T1000 (cell line): ENCODE results near the gene VDR.

Source experiments
- DNase-seq: peaks from one replicate; lab custom pipeline; 2025; ENCODE audit warnings: mixed read lengths; lab: John Stamatoyannopoulos, UW

The VDR gene

GRCh38 chr12:47894068-47894467 is 10.7 kb downstream of the VDR start:
- DNase-seq = no peak

- DNase-seq = no peak
Observed at GRCh38 chr12:47892819-47893218, 12.0 kb downstream of the VDR start.

GRCh38 chr12:47891356-47891755 is 13.4 kb downstream of the VDR start:
- DNase-seq = no peak

- no peak for DNase-seq
Observed at GRCh38 chr12:47889040-47889439, 15.8 kb downstream of the VDR start.

- DNase-seq = no peak
Observed at GRCh38 chr12:47888153-47888819, 16.5 kb downstream of the VDR start.

- DNase-seq = no peak
Observed at GRCh38 chr12:47887529-47887928, 17.3 kb downstream of the VDR start.

- DNase-seq = no peak
Observed at GRCh38 chr12:47886510-47887240, 18.1 kb downstream of the VDR start.

- no peak for DNase-seq
Observed at GRCh38 chr12:47885566-47885965, 19.2 kb downstream of the VDR start.

- no peak for DNase-seq
Observed at GRCh38 chr12:47885012-47885501, 19.7 kb downstream of the VDR start.

- no peak for DNase-seq
Observed at GRCh38 chr12:47884501-47884900, 20.3 kb downstream of the VDR start.

- no peak for DNase-seq
Observed at GRCh38 chr12:47883663-47884195, 21.1 kb downstream of the VDR start.

GRCh38 chr12:47882781-47883546 is 21.8 kb downstream of the VDR start:
- no peak for DNase-seq

- peak; percentile 77 for DNase-seq
Observed at GRCh38 chr12:47881826-47882427, 22.9 kb downstream of the VDR start.

- DNase-seq = no peak
Observed at GRCh38 chr12:47881051-47881450, 23.7 kb downstream of the VDR start.

- DNase-seq = no peak
Observed at GRCh38 chr12:47878918-47879481, 25.8 kb downstream of the VDR start.

GRCh38 chr12:47878293-47878917 is 26.4 kb downstream of the VDR start:
- no peak for DNase-seq

- no peak for DNase-seq
Observed at GRCh38 chr12:47877081-47877480, 27.7 kb downstream of the VDR start.

- DNase-seq = no peak
Observed at GRCh38 chr12:47876440-47876960, 28.3 kb downstream of the VDR start.

GRCh38 chr12:47875746-47876439 is 28.9 kb downstream of the VDR start:
- DNase-seq = no peak

- DNase-seq = no peak
Observed at GRCh38 chr12:47874316-47874715, 30.5 kb downstream of the VDR start.
